Spleen (tissue), 11 donors: ENCODE results near the gene NCR1. TPM values are rescaled to one million over a fixed set of nuclear protein-coding genes. Genes with fewer than 3 reads are reported as not detected.
"Not testable (repeated sequence)": the region's sequence is repeated elsewhere in the genome, so short reads cannot be mapped to it uniquely, and the experiment has no call there.

Experiments
- DNase-seq: peaks from one replicate; pipeline ENCODE4 v3.0.0-alpha.2; 2020
- H3K27ac ChIP-seq, 8 donors: fragments of 200-600 bp; sonication (generic) in 7 of 8; 1 replicate in 4 of 8; 2 replicates in 4 of 8; pipeline versions ENCODE4 v1.5.0 to v1.8.0; 2016 to 2021; ENCODE audit warnings: inconsistent platforms in 4 of 8, mild to moderate bottlenecking in 4 of 8, moderate library complexity in 1 of 8
- H3K27me3 ChIP-seq, 7 donors: fragments of 200-600 bp; sonication (generic) in 6 of 7; replicated peaks in 1 of 7; 1 replicate in 4 of 7; 2 replicates in 3 of 7; pipeline versions ENCODE4 v1.5.0 to v1.8.0; 2016 to 2021; ENCODE audit warnings: inconsistent platforms in 3 of 7, mild to moderate bottlenecking in 1 of 7
- H3K36me3 ChIP-seq, 6 donors: fragments of 200-600 bp; sonication (generic) in 5 of 6; 1 replicate in 4 of 6; 2 replicates in 2 of 6; pipeline versions ENCODE4 v1.5.0 to v1.8.0; 2016 to 2021; ENCODE audit warnings: inconsistent platforms in 2 of 6
- H3K4me1 ChIP-seq, 6 donors: fragments of 200-600 bp; sonication (generic) in 5 of 6; 1 replicate in 3 of 6; 2 replicates in 3 of 6; pipeline versions ENCODE4 v1.5.0 to v1.8.0; 2016 to 2021; ENCODE audit warnings: inconsistent platforms in 3 of 6
- H3K4me3 ChIP-seq, 8 donors: fragments of 200-600 bp; sonication (generic) in 7 of 8; 1 replicate in 4 of 8; 2 replicates in 4 of 8; pipeline versions ENCODE4 v1.5.0 to v1.8.0; 2016 to 2021; ENCODE audit warnings: inconsistent platforms in 4 of 8, mild to moderate bottlenecking in 4 of 8, moderate library complexity in 2 of 8
- H3K9me3 ChIP-seq, 8 donors: fragments of 200-600 bp; sonication (generic) in 7 of 8; 1 replicate in 4 of 8; 2 replicates in 4 of 8; pipeline versions ENCODE4 v1.5.0 to v1.8.0; 2016 to 2021; ENCODE audit warnings: inconsistent platforms in 4 of 8
- CTCF ChIP-seq, 11 experiments: fragments of 200-600 bp in 7 of 11; fragments of 450-650 bp in 4 of 11; sonication (generic) in 4 of 11; IDR thresholded peaks in 8 of 11; conservative IDR thresholded peaks in 3 of 11; 1 replicate in 7 of 11; 2 replicates in 4 of 11; pipeline versions ENCODE4 v1.4.0 to v1.8.0; 2016 to 2021; ENCODE audit warnings: antibody characterized with exemption in 11 of 11, inconsistent platforms in 4 of 11, mild to moderate bottlenecking in 1 of 11
- POLR2A ChIP-seq, 3 donors: fragments of 450-650 bp; IDR thresholded peaks; one replicate each; pipeline ENCODE4 v1.5.1; 2017; ENCODE audit warnings: antibody characterized with exemption in 3 of 3, mild to moderate bottlenecking in 1 of 3
- POLR2AphosphoS5 ChIP-seq, 3 donors: sonication (generic); formaldehyde crosslinking; IDR thresholded peaks; one replicate each; pipeline ENCODE4 v1.5.1; 2017; ENCODE audit warnings: antibody characterized with exemption in 3 of 3
- WGBS, 5 donors: extraction: QIAGEN DNeasy Blood & Tissue Kit in 3 of 5; methylation state at CpG; one replicate each; pipeline versions ENCODE4 v1.1.5 to v1.1.7; 2013 to 2018; 5-methylcytosine and 5-hydroxymethylcytosine counted together
- intact Hi-C: fragments of 100-400 bp; cut with DNase I; formaldehyde crosslinking; loops from one replicate; pipeline ENCODE4 v1.15.0; 2023; ENCODE audit warnings: low total_unique reads
- polyA plus RNA-seq, 3 donors: library from polyadenylated mRNA; stranded (reverse); fragments of 200-250 nt; gene quantifications; one replicate each; pipeline ENCODE4 v1.2.1, GENCODE V29; 2013
- total RNA-seq, 7 donors: library from RNA; depleted of rRNA in 3 of 7; stranded (reverse); fragments of >200 nt in 3 of 7; fragmentation: NEBNext Ultra II Directional in 4 of 7; extraction: Animal tissue kit (Norgen Biotek cat#: 25700) in 4 of 7; gene quantifications; one replicate each; pipeline versions ENCODE4 v1.1.0 to v1.2.1, GENCODE V29; 2016 to 2021
- donor health status: healthy with polysubstance abuse.
- donor health status: DM: no; HTN: no; CAD: no; lungs with moderate emphysema.
- donor health status: DM: no; HTN: no; CAD: no.
- donor health status: Bipolar disorder and iron deficiency.
- donor health status: healthy.
- donor health status: DM: no; HTN: no; CAD: no.
- donor health status: DM: yes; HTN: yes; CAD: no.

Gene NCR1
- total and polyA plus RNA-seq, 10 donors, result 0.33 to 16.7 (median 10.1) TPM

GRCh38 chr19:54938906-54939305, 33.0 kb downstream of the NCR1 start:
- Histone ChIP-seq H3K36me3 (no peaks in the 10 kb centered on the region), H3K27me3 (peaks cover 0 to 44% (median 0%) of the 10 kb centered on the region in 7 donors), H3K4me3 (no peak overlapping the region), H3K4me1 (peaks cover 0 to 13% (median 0%) of the 10 kb centered on the region in 6 donors), H3K27ac (no peak overlapping the region), H3K9me3 (peaks cover 0 to 3% (median 0%) of the 10 kb centered on the region in 8 donors)
- intact Hi-C loops, result no loop called here
- TF ChIP-seq CTCF (IDR thresholded peaks at IDR 0.05 in 8 of 11, conservative IDR thresholded peaks at IDR 0.05 in 3 of 11), result no peak
- TF ChIP-seq POLR2A (IDR thresholded peaks at IDR 0.05), result no peak
- TF ChIP-seq POLR2AphosphoS5 (IDR thresholded peaks at IDR 0.05), result no peak
- no peak for DNase-seq
- WGBS, 5 donors, result 70 to 90% (median 81%) methylated on average over 11 of the region's 11 CpGs

GRCh38 chr19:54939538-54939937, 33.6 kb downstream of the NCR1 start:
- H3K27ac ChIP-seq, DNase-seq, H3K4me3 ChIP-seq, intact Hi-C loops, H3K36me3 ChIP-seq, H3K9me3 ChIP-seq: not testable (repeated sequence)
- peaks cover 0 to 13% (median 0%) of the 10 kb centered on the region in 6 donors for H3K4me1 ChIP-seq
- H3K27me3 ChIP-seq, result peaks cover 0 to 42% (median 0%) of the 10 kb centered on the region in 7 donors
- 64 to 81% (median 73%) methylated on average over 6 to 17 of the region's 28 CpGs; no CpG with 5 or more reads in 2 of the 5 donors for WGBS, 5 donors

GRCh38 chr19:54943772-54944361, 37.9 kb downstream of the NCR1 start:
- intact Hi-C loops, H3K36me3 ChIP-seq, H3K4me1 ChIP-seq, DNase-seq, H3K27ac ChIP-seq, H3K4me3 ChIP-seq, H3K9me3 ChIP-seq: not testable (repeated sequence)
- 54 to 78% (median 59%) methylated on average over 11 of the region's 11 CpGs for WGBS, 5 donors
- H3K27me3 ChIP-seq, result peaks cover 0 to 21% (median 0%) of the 10 kb centered on the region in 7 donors

- peaks cover 0 to 3% (median 0%) of the 10 kb centered on the region in 6 donors for H3K4me1 ChIP-seq
- H3K36me3 ChIP-seq, result no peaks in the 10 kb centered on the region
- TF ChIP-seq POLR2A (IDR thresholded peaks at IDR 0.05) (no peak), POLR2AphosphoS5 (IDR thresholded peaks at IDR 0.05) (no peak), CTCF (IDR thresholded peaks at IDR 0.05 in 8 of 11, conservative IDR thresholded peaks at IDR 0.05 in 3 of 11) (no peak)
- no peak for DNase-seq
- intact Hi-C loops, result no loop called here
- H3K4me3 ChIP-seq, result no peak within 1 kb of the TSS
- no peak within 1 kb of the TSS for H3K27ac ChIP-seq
- no peaks in the 10 kb centered on the region for H3K9me3 ChIP-seq
- H3K27me3 ChIP-seq, result peaks cover 0 to 4% (median 0%) of the 10 kb centered on the region in 7 donors
- 82 to 91% (median 85%) methylated on average over 8 of the region's 8 CpGs for WGBS, 5 donors
These were observed 41.4 kb downstream of the NCR1 start, which contains the start of gene NLRP7 for GRCh38 chr19:54947381-54947780. TSS of gene NLRP7 (minus strand) at chr19:54947530.

GRCh38 chr19:54949412-54949811, 43.5 kb downstream of the NCR1 start:
- TF ChIP-seq CTCF (IDR thresholded peaks at IDR 0.05 in 8 of 11, conservative IDR thresholded peaks at IDR 0.05 in 3 of 11), result no peak
- no peak for TF ChIP-seq POLR2AphosphoS5 (IDR thresholded peaks at IDR 0.05)
- TF ChIP-seq POLR2A (IDR thresholded peaks at IDR 0.05), result no peak
- H3K4me1 ChIP-seq, result peaks cover 0 to 7% (median 0%) of the 10 kb centered on the region in 6 donors
- WGBS, 5 donors, result 33 to 80% (median 63%) methylated on average over 2 of the region's 2 CpGs
- no peak for DNase-seq
- no peak overlapping the region for H3K4me3 ChIP-seq
- no peak overlapping the region for H3K27ac ChIP-seq
- H3K9me3 ChIP-seq, result no peaks in the 10 kb centered on the region
- intact Hi-C loops, result no loop called here
- peaks cover 0 to 13% (median 0%) of the 10 kb centered on the region in 7 donors for H3K27me3 ChIP-seq
- H3K36me3 ChIP-seq, result no peaks in the 10 kb centered on the region

GRCh38 chr19:54950580-54950979, 44.6 kb downstream of the NCR1 start:
- H3K9me3 ChIP-seq, result not testable (repeated sequence)
- 24 to 48% (median 34%) methylated on average over 5 to 10 of the region's 10 CpGs for WGBS, 5 donors

More at GRCh38 chr19:54950580-54950979, 44.6 kb downstream of the NCR1 start:
- intact Hi-C loops, H3K27ac ChIP-seq, DNase-seq, H3K4me1 ChIP-seq, H3K4me3 ChIP-seq, H3K36me3 ChIP-seq: not testable (repeated sequence)
- H3K27me3 ChIP-seq, result peaks cover 0 to 13% (median 0%) of the 10 kb centered on the region in 7 donors
